HepG2 (cell line): ENCODE measurements around the gene IFITM10. TPM values are rescaled to one million over a fixed set of nuclear protein-coding genes. Genes with fewer than 3 reads are reported as not detected.

Source experiments
- ARNTL ChIP-seq: sonication (generic); formaldehyde crosslinking; IDR thresholded peaks from 2 replicates; pipeline ENCODE4 v1.4.0; 2020; ENCODE audit warnings: mild to moderate bottlenecking, missing genetic modification reagents
- HNF4G ChIP-seq, 2 experiments: sonication (generic) in 1 of 2; formaldehyde crosslinking in 1 of 2; IDR thresholded peaks; 2 replicates each; pipeline versions ENCODE4 v1.4.0 to v1.6.1; 2011 to 2020; ENCODE audit warnings: borderline replicate concordance in 2 of 2, low read depth in 2 of 2, mild to moderate bottlenecking in 2 of 2, low read length in 1 of 2, missing genetic modification reagents in 1 of 2, moderate library complexity in 1 of 2
- KDM2A ChIP-seq: sonication (generic); formaldehyde crosslinking; IDR thresholded peaks from 2 replicates; pipeline ENCODE4 v1.4.0; 2020; ENCODE audit warnings: low read depth, missing genetic modification reagents, borderline replicate concordance
- MAFF ChIP-seq: IDR thresholded peaks from 2 replicates; pipeline ENCODE4 v1.6.1; 2011; ENCODE audit warnings: low read depth, low read length, improper control_type of control experiment
- NR2F2 ChIP-seq: IDR thresholded peaks from 2 replicates; pipeline ENCODE4 v1.6.1; 2012; ENCODE audit warnings: low read depth, inconsistent platforms, borderline replicate concordance
- PHF20 ChIP-seq: sonication (generic); formaldehyde crosslinking; IDR thresholded peaks from 2 replicates; pipeline ENCODE4 v1.5.0; 2020; ENCODE audit warnings: mild to moderate bottlenecking, missing genetic modification reagents
- PHF21A ChIP-seq: sonication (generic); formaldehyde crosslinking; IDR thresholded peaks from 2 replicates; pipeline ENCODE4 v1.5.0; 2020; ENCODE audit warnings: mild to moderate bottlenecking, missing genetic modification reagents
- PHF8 ChIP-seq: sonication (generic); formaldehyde crosslinking; IDR thresholded peaks from 2 replicates; pipeline ENCODE4 v1.5.0; 2020; ENCODE audit warnings: missing genetic modification reagents
- STAT5B ChIP-seq: sonication (generic); formaldehyde crosslinking; IDR thresholded peaks from 2 replicates; pipeline ENCODE4 v1.4.0; 2020; ENCODE audit warnings: missing genetic modification reagents
- TOE1 ChIP-seq: sonication (generic); formaldehyde crosslinking; IDR thresholded peaks from 2 replicates; pipeline ENCODE4 v1.4.0; 2020; ENCODE audit warnings: mild to moderate bottlenecking, missing genetic modification reagents
- TRIM22 ChIP-seq: fragments of 450-650 bp; IDR thresholded peaks from 2 replicates; pipeline ENCODE4 v1.6.1; 2017
- ZBTB2 ChIP-seq: sonication (generic); formaldehyde crosslinking; IDR thresholded peaks from 2 replicates; pipeline ENCODE4 v1.8.0; 2022; ENCODE audit warnings: low read depth, missing genetic modification reagents
- ZFP37 ChIP-seq: sonication (generic); formaldehyde crosslinking; IDR thresholded peaks from 2 replicates; pipeline ENCODE4 v1.4.0; 2020; ENCODE audit warnings: missing genetic modification reagents, borderline replicate concordance
- ZNF383 ChIP-seq: sonication (generic); formaldehyde crosslinking; IDR thresholded peaks from 2 replicates; pipeline ENCODE4 v1.4.0; 2020; ENCODE audit warnings: missing genetic modification reagents, mild to moderate bottlenecking, borderline replicate concordance
- ZNF660 ChIP-seq: sonication (generic); formaldehyde crosslinking; IDR thresholded peaks from 2 replicates; pipeline ENCODE4 v1.5.1; 2020; ENCODE audit warnings: mild to moderate bottlenecking, low read depth, missing genetic modification reagents, borderline replicate concordance
- ZNF7 ChIP-seq: IDR thresholded peaks from 2 replicates; pipeline ENCODE4 v1.6.1; 2016; ENCODE audit warnings: missing biosample characterization, missing genetic modification reagents
- ZNF704 ChIP-seq: sonication (generic); formaldehyde crosslinking; IDR thresholded peaks from 2 replicates; pipeline ENCODE4 v1.8.1; 2023; ENCODE audit warnings: mild to moderate bottlenecking, inconsistent platforms, moderate library complexity, missing genetic modification reagents, borderline replicate concordance
- ZNF775 ChIP-seq: sonication (generic); formaldehyde crosslinking; IDR thresholded peaks from 2 replicates; pipeline ENCODE4 v1.4.0; 2020; ENCODE audit warnings: missing genetic modification reagents, mild to moderate bottlenecking, moderate library complexity, borderline replicate concordance
- ZNF790 ChIP-seq: sonication (generic); formaldehyde crosslinking; IDR thresholded peaks from 2 replicates; pipeline ENCODE4 v1.8.0; 2022; ENCODE audit warnings: missing genetic modification reagents, mild to moderate bottlenecking, borderline replicate concordance
- ZSCAN22 ChIP-seq: sonication (generic); formaldehyde crosslinking; IDR thresholded peaks from 2 replicates; pipeline ENCODE4 v1.4.0; 2020; ENCODE audit warnings: mild to moderate bottlenecking, missing genetic modification reagents
- polyA plus RNA-seq, 8 experiments: library from polyadenylated mRNA; depleted of rRNA in 3 of 8; stranded (reverse) in 7 of 8; unstranded in 1 of 8; fragments of >200 nt; fragmentation: Illumina TruSeq in 4 of 8; extraction: Trizol in 4 of 8; gene quantifications; 2 replicates each; pipeline versions ENCODE4 v1.2.1 to v1.2.3, GENCODE V29; 2011 to 2016; ENCODE audit warnings: low read depth in 4 of 8, missing spikeins in 1 of 8, mixed read lengths in 1 of 8; ENCODE audit not compliant: insufficient read depth in 1 of 8
- total RNA-seq, 5 experiments: library from RNA; depleted of rRNA; stranded (reverse); fragments of >200 nt; fragmentation: Illumina TruSeq; extraction: Trizol; gene quantifications; 2 replicates each; pipeline ENCODE4 v1.2.3, GENCODE V29; 2016; ENCODE audit warnings: low read depth in 1 of 5

The IFITM10 gene
- total and polyA plus RNA-seq, 2 of the 13 experiments (the other 11 are each of a cell fraction or from before 2014, with no cell fraction given), result 0.09 to 0.13 TPM

GRCh38 chr11:1691026-1691877 lies 59.1 kb downstream of the IFITM10 start (continued):
- TF ChIP-seq TRIM22 (no peak), HNF4G (IDR thresholded peaks at IDR 0.05; ENCODE audit: borderline replicate concordance, low read depth, low read length) (peak; percentile 85), HNF4G (CRISPR knock-in tag; IDR thresholded peaks at IDR 0.05; ENCODE audit: borderline replicate concordance, low read depth) (peak; percentile 94; the same call in 1 of the 2 replicates), NR2F2 (no peak), ZNF7 (CRISPR knock-in tag) (no peak), TOE1 (peak; percentile 98; the same call in 1 of the 2 replicates), ZNF660 (no peak), MAFF (no peak), ZNF790 (CRISPR knock-in tag) (0 out of 2 replicates have a peak, but pooled peaks have one; percentile 50), PHF20 (CRISPR knock-in tag) (peak; percentile 64; the same call in 1 of the 2 replicates), ZNF383 (CRISPR knock-in tag) (no peak), PHF8 (CRISPR knock-in tag) (peak; percentile 54; the same call in 1 of the 2 replicates), ZFP37 (no peak; the same call in 1 of the 2 replicates), STAT5B (CRISPR knock-in tag) (peak; percentile 69; the same call in 1 of the 2 replicates), KDM2A (CRISPR knock-in tag) (peak; percentile 86), ZNF775 (CRISPR knock-in tag) (no peak), PHF21A (peak; percentile 99), ARNTL (peak; percentile 99), ZBTB2 (CRISPR knock-in tag) (peak; percentile 6), ZNF704 (CRISPR knock-in tag) (no peak), ZSCAN22 (CRISPR knock-in tag) (no peak)
